Stimulated activated memory B cell treated with anti-CD40 and anti-IgM and Interleukin-4, amounts not matched to agents 10 μg/mL and 1 μg/mL and 100 μg/mL, for 72 hours (primary cell): ENCODE measurements around the gene NKAIN2.
"Not testable (repeated sequence)": the region's sequence is repeated elsewhere in the genome, so short reads cannot be mapped to it uniquely, and the experiment has no call there.

ENCODE experiments used
- ATAC-seq: fragments of 150-1000 bp; cut with Tn5 transposase; 2 replicates; pipeline ENCODE4 v1.10.0; 2021
- H3K27ac Mint-ChIP-seq: one replicate; pipeline ENCODE4 v1.8.0; 2022; ENCODE audit warnings: mild to moderate bottlenecking, mixed read lengths
- H3K27me3 Mint-ChIP-seq: one replicate; pipeline ENCODE4 v1.8.0; 2022; ENCODE audit warnings: mixed read lengths
- H3K36me3 Mint-ChIP-seq: one replicate; pipeline ENCODE4 v1.8.0; 2022; ENCODE audit warnings: mixed read lengths
- H3K4me1 Mint-ChIP-seq: one replicate; pipeline ENCODE4 v1.8.0; 2022; ENCODE audit warnings: mixed read lengths
- H3K4me3 Mint-ChIP-seq: one replicate; pipeline ENCODE4 v1.8.0; 2022; ENCODE audit warnings: mild to moderate bottlenecking, moderate library complexity, mixed read lengths
- H3K9me3 Mint-ChIP-seq: one replicate; pipeline ENCODE4 v1.8.0; 2022; ENCODE audit warnings: mixed read lengths

The NKAIN2 gene

GRCh38 chr6:123897965-123898364, 94.3 kb downstream of the NKAIN2 start:
- no peaks in the 10 kb centered on the region for H3K9me3 Mint-ChIP-seq
- H3K4me1 Mint-ChIP-seq, result no peaks in the 10 kb centered on the region
- no peak for ATAC-seq
- H3K4me3 Mint-ChIP-seq, result no peak overlapping the region
- H3K27ac Mint-ChIP-seq, result no peak overlapping the region
- H3K27me3 Mint-ChIP-seq, result no peaks in the 10 kb centered on the region
- no peaks in the 10 kb centered on the region for H3K36me3 Mint-ChIP-seq

- ATAC-seq, result no peak
- Mint-ChIP-seq H3K27ac (no peak overlapping the region), H3K36me3 (no peaks in the 10 kb centered on the region), H3K27me3 (no peaks in the 10 kb centered on the region), H3K9me3 (no peaks in the 10 kb centered on the region), H3K4me3 (no peak overlapping the region), H3K4me1 (no peaks in the 10 kb centered on the region)
These were observed 95.0 kb downstream of the NKAIN2 start for GRCh38 chr6:123898665-123899064.

GRCh38 chr6:123899745-123900144, 96.1 kb downstream of the NKAIN2 start:
- Mint-ChIP-seq H3K27ac (no peak overlapping the region), H3K4me3 (no peak overlapping the region), H3K4me1 (no peaks in the 10 kb centered on the region), H3K36me3 (no peaks in the 10 kb centered on the region), H3K27me3 (no peaks in the 10 kb centered on the region), H3K9me3 (no peaks in the 10 kb centered on the region)
- ATAC-seq, result no peak

- no peaks in the 10 kb centered on the region for H3K9me3 Mint-ChIP-seq
- no peak overlapping the region for H3K27ac Mint-ChIP-seq
- H3K36me3 Mint-ChIP-seq, result no peaks in the 10 kb centered on the region
- H3K27me3 Mint-ChIP-seq, result no peaks in the 10 kb centered on the region
- H3K4me1 Mint-ChIP-seq, result no peaks in the 10 kb centered on the region
- no peak overlapping the region for H3K4me3 Mint-ChIP-seq
- ATAC-seq, result no peak
These were observed 97.8 kb downstream of the NKAIN2 start for GRCh38 chr6:123901436-123901835.

- Mint-ChIP-seq H3K27ac (no peak overlapping the region), H3K9me3 (no peaks in the 10 kb centered on the region), H3K36me3 (no peaks in the 10 kb centered on the region), H3K27me3 (no peaks in the 10 kb centered on the region), H3K4me3 (no peak overlapping the region), H3K4me1 (no peaks in the 10 kb centered on the region)
- ATAC-seq, result no peak
These were observed 99.2 kb downstream of the NKAIN2 start for GRCh38 chr6:123902738-123903313.

GRCh38 chr6:123904228-123904627, 100.6 kb downstream of the NKAIN2 start:
- no peaks in the 10 kb centered on the region for H3K36me3 Mint-ChIP-seq
- H3K27me3 Mint-ChIP-seq, result no peaks in the 10 kb centered on the region
- no peaks in the 10 kb centered on the region for H3K9me3 Mint-ChIP-seq
- no peak overlapping the region for H3K27ac Mint-ChIP-seq
- ATAC-seq, result no peak
- H3K4me1 Mint-ChIP-seq, result no peaks in the 10 kb centered on the region
- no peak overlapping the region for H3K4me3 Mint-ChIP-seq

GRCh38 chr6:123908797-123909196, 105.1 kb downstream of the NKAIN2 start:
- H3K36me3 Mint-ChIP-seq, result no peaks in the 10 kb centered on the region
- ATAC-seq, result no peak
- no peak overlapping the region for H3K27ac Mint-ChIP-seq
- H3K4me1 Mint-ChIP-seq, result no peaks in the 10 kb centered on the region
- H3K27me3 Mint-ChIP-seq, result no peaks in the 10 kb centered on the region
- no peak overlapping the region for H3K4me3 Mint-ChIP-seq
- H3K9me3 Mint-ChIP-seq, result no peaks in the 10 kb centered on the region

- no peaks in the 10 kb centered on the region for H3K36me3 Mint-ChIP-seq
- no peak overlapping the region for H3K27ac Mint-ChIP-seq
- H3K27me3 Mint-ChIP-seq, result no peaks in the 10 kb centered on the region
- H3K9me3 Mint-ChIP-seq, result peaks cover 3% of the 10 kb centered on the region
- ATAC-seq, result no peak
- H3K4me1 Mint-ChIP-seq, result no peaks in the 10 kb centered on the region
- H3K4me3 Mint-ChIP-seq, result no peak overlapping the region
These were observed 106.3 kb downstream of the NKAIN2 start for GRCh38 chr6:123909989-123910388.

GRCh38 chr6:123913863-123914262, 110.2 kb downstream of the NKAIN2 start:
- no peak for ATAC-seq
- no peak overlapping the region for H3K4me3 Mint-ChIP-seq
- H3K9me3 Mint-ChIP-seq, result peaks cover 9% of the 10 kb centered on the region
- H3K27me3 Mint-ChIP-seq, result no peaks in the 10 kb centered on the region
- H3K4me1 Mint-ChIP-seq, result no peaks in the 10 kb centered on the region
- no peak overlapping the region for H3K27ac Mint-ChIP-seq
- no peaks in the 10 kb centered on the region for H3K36me3 Mint-ChIP-seq

- not testable (repeated sequence) for H3K27me3 Mint-ChIP-seq, H3K9me3 Mint-ChIP-seq, ATAC-seq, H3K4me3 Mint-ChIP-seq, H3K4me1 Mint-ChIP-seq, H3K27ac Mint-ChIP-seq, H3K36me3 Mint-ChIP-seq
These were observed 119.7 kb downstream of the NKAIN2 start for GRCh38 chr6:123923379-123923778.

- Mint-ChIP-seq H3K27ac (no peak overlapping the region), H3K9me3 (no peaks in the 10 kb centered on the region), H3K4me1 (no peaks in the 10 kb centered on the region), H3K36me3 (no peaks in the 10 kb centered on the region), H3K27me3 (no peaks in the 10 kb centered on the region), H3K4me3 (no peak overlapping the region)
- no peak for ATAC-seq
These were observed 121.7 kb downstream of the NKAIN2 start for GRCh38 chr6:123925350-123925749.

GRCh38 chr6:123925842-123926399, 122.3 kb downstream of the NKAIN2 start:
- Mint-ChIP-seq H3K36me3 (no peaks in the 10 kb centered on the region), H3K4me3 (no peak overlapping the region), H3K9me3 (no peaks in the 10 kb centered on the region), H3K27me3 (no peaks in the 10 kb centered on the region), H3K4me1 (no peaks in the 10 kb centered on the region), H3K27ac (no peak overlapping the region)
- ATAC-seq, result no peak

- Mint-ChIP-seq H3K27me3 (no peaks in the 10 kb centered on the region), H3K36me3 (no peaks in the 10 kb centered on the region), H3K4me3 (no peak overlapping the region), H3K4me1 (no peaks in the 10 kb centered on the region), H3K27ac (no peak overlapping the region), H3K9me3 (no peaks in the 10 kb centered on the region)
- ATAC-seq, result no peak
These were observed 124.9 kb downstream of the NKAIN2 start for GRCh38 chr6:123928529-123928928.

GRCh38 chr6:123931928-123932327, 128.3 kb downstream of the NKAIN2 start:
- H3K27ac Mint-ChIP-seq, result no peak overlapping the region

GRCh38 chr6:123940551-123940950, 136.9 kb downstream of the NKAIN2 start:
- no peaks in the 10 kb centered on the region for H3K36me3 Mint-ChIP-seq
- no peak for ATAC-seq
- H3K9me3 Mint-ChIP-seq, result no peaks in the 10 kb centered on the region
- no peaks in the 10 kb centered on the region for H3K27me3 Mint-ChIP-seq
- no peaks in the 10 kb centered on the region for H3K4me1 Mint-ChIP-seq
- H3K27ac Mint-ChIP-seq, result no peak overlapping the region
- H3K4me3 Mint-ChIP-seq, result no peak overlapping the region

More at GRCh38 chr6:123931928-123932327, 128.3 kb downstream of the NKAIN2 start:
- no peak for ATAC-seq
- H3K4me1 Mint-ChIP-seq, result no peaks in the 10 kb centered on the region
- H3K27me3 Mint-ChIP-seq, result no peaks in the 10 kb centered on the region
- peaks cover 3% of the 10 kb centered on the region for H3K9me3 Mint-ChIP-seq
- H3K36me3 Mint-ChIP-seq, result no peaks in the 10 kb centered on the region
- H3K4me3 Mint-ChIP-seq, result no peak overlapping the region

GRCh38 chr6:123941855-123942254, 138.2 kb downstream of the NKAIN2 start:
- Mint-ChIP-seq H3K27ac (no peak overlapping the region), H3K9me3 (no peaks in the 10 kb centered on the region), H3K27me3 (no peaks in the 10 kb centered on the region), H3K4me1 (no peaks in the 10 kb centered on the region), H3K4me3 (no peak overlapping the region), H3K36me3 (no peaks in the 10 kb centered on the region)
- no peak for ATAC-seq
